HL-60 (cell line): Measurements from ENCODE around the gene MC1R.

Source experiments
- GABPA ChIP-seq: IDR thresholded peaks from 2 replicates; pipeline ENCODE4 v1.6.1; 2012; ENCODE audit warnings: low read depth
- POLR2AphosphoS5 ChIP-seq: IDR thresholded peaks from 2 replicates; pipeline ENCODE4 v1.6.1; 2012; ENCODE audit warnings: low read depth
- TF ChIP-seq, protein P1 (sequence below): IDR thresholded peaks from 2 replicates; pipeline ENCODE4 v1.6.1; 2012; ENCODE audit warnings: low read depth; ENCODE audit not compliant: insufficient replicate concordance
- TF ChIP-seq, protein P2 (sequence below): IDR thresholded peaks from one replicate; pipeline ENCODE4 v1.5.1; 2011; ENCODE audit warnings: low read length, control low read depth, inconsistent platforms; ENCODE audit not compliant: insufficient read depth

DNA sequence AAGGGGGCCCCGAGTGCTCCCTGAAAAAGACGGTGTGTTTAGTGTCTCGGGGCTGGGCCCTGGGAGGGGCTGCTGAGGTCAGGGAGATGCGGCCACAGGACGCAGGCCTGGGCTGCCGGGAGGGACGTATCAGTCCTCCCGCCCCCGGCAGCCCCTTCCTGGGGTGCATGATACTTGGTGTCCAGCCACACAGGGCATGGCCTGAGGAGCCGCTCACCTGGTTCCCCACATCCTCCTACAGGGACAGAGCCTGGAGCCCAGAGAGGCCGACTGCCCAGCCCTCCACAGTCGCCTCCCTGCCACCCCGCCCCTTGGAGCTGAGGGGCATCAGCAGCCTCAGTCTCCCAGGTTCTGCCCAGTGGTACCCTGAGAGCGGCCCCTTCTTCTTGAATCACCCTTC lies 17.8 kb downstream of the MC1R start:
- no peak for TF ChIP-seq POLR2AphosphoS5
- TF ChIP-seq, protein P1, sequence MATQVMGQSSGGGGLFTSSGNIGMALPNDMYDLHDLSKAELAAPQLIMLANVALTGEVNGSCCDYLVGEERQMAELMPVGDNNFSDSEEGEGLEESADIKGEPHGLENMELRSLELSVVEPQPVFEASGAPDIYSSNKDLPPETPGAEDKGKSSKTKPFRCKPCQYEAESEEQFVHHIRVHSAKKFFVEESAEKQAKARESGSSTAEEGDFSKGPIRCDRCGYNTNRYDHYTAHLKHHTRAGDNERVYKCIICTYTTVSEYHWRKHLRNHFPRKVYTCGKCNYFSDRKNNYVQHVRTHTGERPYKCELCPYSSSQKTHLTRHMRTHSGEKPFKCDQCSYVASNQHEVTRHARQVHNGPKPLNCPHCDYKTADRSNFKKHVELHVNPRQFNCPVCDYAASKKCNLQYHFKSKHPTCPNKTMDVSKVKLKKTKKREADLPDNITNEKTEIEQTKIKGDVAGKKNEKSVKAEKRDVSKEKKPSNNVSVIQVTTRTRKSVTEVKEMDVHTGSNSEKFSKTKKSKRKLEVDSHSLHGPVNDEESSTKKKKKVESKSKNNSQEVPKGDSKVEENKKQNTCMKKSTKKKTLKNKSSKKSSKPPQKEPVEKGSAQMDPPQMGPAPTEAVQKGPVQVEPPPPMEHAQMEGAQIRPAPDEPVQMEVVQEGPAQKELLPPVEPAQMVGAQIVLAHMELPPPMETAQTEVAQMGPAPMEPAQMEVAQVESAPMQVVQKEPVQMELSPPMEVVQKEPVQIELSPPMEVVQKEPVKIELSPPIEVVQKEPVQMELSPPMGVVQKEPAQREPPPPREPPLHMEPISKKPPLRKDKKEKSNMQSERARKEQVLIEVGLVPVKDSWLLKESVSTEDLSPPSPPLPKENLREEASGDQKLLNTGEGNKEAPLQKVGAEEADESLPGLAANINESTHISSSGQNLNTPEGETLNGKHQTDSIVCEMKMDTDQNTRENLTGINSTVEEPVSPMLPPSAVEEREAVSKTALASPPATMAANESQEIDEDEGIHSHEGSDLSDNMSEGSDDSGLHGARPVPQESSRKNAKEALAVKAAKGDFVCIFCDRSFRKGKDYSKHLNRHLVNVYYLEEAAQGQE = no peak
- TF ChIP-seq, protein P2, sequence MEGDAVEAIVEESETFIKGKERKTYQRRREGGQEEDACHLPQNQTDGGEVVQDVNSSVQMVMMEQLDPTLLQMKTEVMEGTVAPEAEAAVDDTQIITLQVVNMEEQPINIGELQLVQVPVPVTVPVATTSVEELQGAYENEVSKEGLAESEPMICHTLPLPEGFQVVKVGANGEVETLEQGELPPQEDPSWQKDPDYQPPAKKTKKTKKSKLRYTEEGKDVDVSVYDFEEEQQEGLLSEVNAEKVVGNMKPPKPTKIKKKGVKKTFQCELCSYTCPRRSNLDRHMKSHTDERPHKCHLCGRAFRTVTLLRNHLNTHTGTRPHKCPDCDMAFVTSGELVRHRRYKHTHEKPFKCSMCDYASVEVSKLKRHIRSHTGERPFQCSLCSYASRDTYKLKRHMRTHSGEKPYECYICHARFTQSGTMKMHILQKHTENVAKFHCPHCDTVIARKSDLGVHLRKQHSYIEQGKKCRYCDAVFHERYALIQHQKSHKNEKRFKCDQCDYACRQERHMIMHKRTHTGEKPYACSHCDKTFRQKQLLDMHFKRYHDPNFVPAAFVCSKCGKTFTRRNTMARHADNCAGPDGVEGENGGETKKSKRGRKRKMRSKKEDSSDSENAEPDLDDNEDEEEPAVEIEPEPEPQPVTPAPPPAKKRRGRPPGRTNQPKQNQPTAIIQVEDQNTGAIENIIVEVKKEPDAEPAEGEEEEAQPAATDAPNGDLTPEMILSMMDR = no peak
- TF ChIP-seq GABPA = no peak
